OCI-LY7 (cell line): ENCODE data around the gene PACS2.

Experiments
- EZH2phosphoT487 ChIP-seq: fragments of 200-600 bp; sonication (generic); IDR thresholded peaks from 2 replicates; pipeline ENCODE4 v1.6.1; 2018; ENCODE audit warnings: low read depth, borderline replicate concordance, mild to moderate bottlenecking, mixed run types, antibody characterized with exemption, low read length, moderate library complexity, mixed read lengths
- TF ChIP-seq, protein P1 (sequence below): fragments of 200-600 bp; sonication (generic); conservative IDR thresholded peaks from 2 replicates; pipeline ENCODE4 v1.5.1; 2014; ENCODE audit warnings: mild to moderate bottlenecking, antibody characterized with exemption, low read length, moderate library complexity, mixed read lengths

DNA sequence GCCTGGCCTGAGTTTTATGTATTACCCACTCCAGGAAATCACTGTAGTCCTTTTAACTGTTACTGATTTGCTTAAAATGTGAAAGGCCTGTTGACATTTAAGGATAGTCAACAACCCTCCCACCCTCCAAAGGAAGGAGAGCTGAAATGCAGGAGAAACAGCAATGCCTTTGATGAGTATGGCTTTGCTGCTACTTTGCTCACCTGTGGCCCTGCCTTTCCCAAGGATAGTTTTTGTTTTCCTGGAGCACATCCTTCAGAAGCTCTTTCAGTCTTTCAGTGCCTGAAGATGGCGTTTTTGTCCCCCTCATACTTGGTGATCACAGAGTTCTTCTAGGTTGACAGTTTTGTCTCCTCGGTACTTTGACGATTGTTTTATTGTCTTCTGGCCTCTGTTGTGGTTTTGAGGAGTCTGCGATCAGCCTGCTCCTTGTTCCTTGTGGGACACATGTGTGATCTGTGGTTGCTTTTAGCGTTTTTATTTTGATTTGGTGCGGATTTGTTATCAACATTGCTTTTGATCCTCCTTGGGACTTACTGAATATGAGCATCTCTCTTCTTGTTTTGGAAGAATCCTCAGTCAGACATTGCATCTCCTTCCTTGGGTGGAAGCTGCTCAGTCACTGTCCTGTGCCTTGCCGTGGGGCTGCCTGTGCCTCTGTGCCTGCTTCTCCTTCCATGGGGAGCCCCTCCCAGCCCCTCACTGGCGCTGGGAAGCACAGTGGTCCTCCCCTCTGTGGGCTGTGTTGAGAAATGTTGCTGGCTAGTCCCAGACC, 17.2 kb downstream of the PACS2 start:
- TF ChIP-seq, protein P1, sequence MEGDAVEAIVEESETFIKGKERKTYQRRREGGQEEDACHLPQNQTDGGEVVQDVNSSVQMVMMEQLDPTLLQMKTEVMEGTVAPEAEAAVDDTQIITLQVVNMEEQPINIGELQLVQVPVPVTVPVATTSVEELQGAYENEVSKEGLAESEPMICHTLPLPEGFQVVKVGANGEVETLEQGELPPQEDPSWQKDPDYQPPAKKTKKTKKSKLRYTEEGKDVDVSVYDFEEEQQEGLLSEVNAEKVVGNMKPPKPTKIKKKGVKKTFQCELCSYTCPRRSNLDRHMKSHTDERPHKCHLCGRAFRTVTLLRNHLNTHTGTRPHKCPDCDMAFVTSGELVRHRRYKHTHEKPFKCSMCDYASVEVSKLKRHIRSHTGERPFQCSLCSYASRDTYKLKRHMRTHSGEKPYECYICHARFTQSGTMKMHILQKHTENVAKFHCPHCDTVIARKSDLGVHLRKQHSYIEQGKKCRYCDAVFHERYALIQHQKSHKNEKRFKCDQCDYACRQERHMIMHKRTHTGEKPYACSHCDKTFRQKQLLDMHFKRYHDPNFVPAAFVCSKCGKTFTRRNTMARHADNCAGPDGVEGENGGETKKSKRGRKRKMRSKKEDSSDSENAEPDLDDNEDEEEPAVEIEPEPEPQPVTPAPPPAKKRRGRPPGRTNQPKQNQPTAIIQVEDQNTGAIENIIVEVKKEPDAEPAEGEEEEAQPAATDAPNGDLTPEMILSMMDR: no peak
- TF ChIP-seq EZH2phosphoT487: no peak
